ENCODE measurements around the gene UBAC2.
"Not testable (repeated sequence)": the region's sequence is repeated elsewhere in the genome, so short reads cannot be mapped to it uniquely, and the experiment has no call there.

Gene UBAC2

GRCh38 chr13:99393791-99394735 is 193.4 kb downstream of the UBAC2 start:
- DNase-seq (ENCODE audit: low spot score), result no peak

GRCh38 chr13:99395436-99395835 is 194.8 kb downstream of the UBAC2 start:
- no peak for DNase-seq (ENCODE audit: low spot score)

- no peak for DNase-seq (ENCODE audit: low spot score)
Measured at GRCh38 chr13:99396446-99396845, 195.8 kb downstream of the UBAC2 start.

- DNase-seq (ENCODE audit: low spot score), result no peak
Measured at GRCh38 chr13:99398071-99398470, 197.4 kb downstream of the UBAC2 start.

- no peak for DNase-seq (ENCODE audit: low spot score)
Measured at GRCh38 chr13:99398916-99399622, 198.4 kb downstream of the UBAC2 start.

- no peak for DNase-seq (ENCODE audit: low spot score)
Measured at GRCh38 chr13:99399623-99399974, 198.9 kb downstream of the UBAC2 start.

GRCh38 chr13:99403458-99403971 is 202.9 kb downstream of the UBAC2 start:
- DNase-seq (ENCODE audit: low spot score), result no peak

- DNase-seq (ENCODE audit: low spot score), result no peak
Measured at GRCh38 chr13:99404005-99404755, 203.5 kb downstream of the UBAC2 start.

- DNase-seq (ENCODE audit: low spot score), result no peak
Measured at GRCh38 chr13:99405966-99406365, 205.3 kb downstream of the UBAC2 start.

- no peak for DNase-seq (ENCODE audit: low spot score)
Measured at GRCh38 chr13:99406799-99407201, 206.1 kb downstream of the UBAC2 start.

GRCh38 chr13:99407906-99408702 is 207.4 kb downstream of the UBAC2 start:
- no peak for DNase-seq (ENCODE audit: low spot score)

GRCh38 chr13:99408703-99409000 is 208.0 kb downstream of the UBAC2 start:
- DNase-seq (ENCODE audit: low spot score), result no peak

- DNase-seq (ENCODE audit: low spot score), result not testable (repeated sequence)
Measured at GRCh38 chr13:99409461-99410083, 208.9 kb downstream of the UBAC2 start.

- DNase-seq (ENCODE audit: low spot score), result not testable (repeated sequence)
Measured at GRCh38 chr13:99410646-99411475, 210.2 kb downstream of the UBAC2 start.

- DNase-seq (ENCODE audit: low spot score), result no peak
Measured at GRCh38 chr13:99412856-99413255, 212.2 kb downstream of the UBAC2 start.

- no peak for DNase-seq (ENCODE audit: low spot score)
Measured at GRCh38 chr13:99414048-99414995, 213.7 kb downstream of the UBAC2 start.

GRCh38 chr13:99415014-99415650 is 214.5 kb downstream of the UBAC2 start:
- DNase-seq (ENCODE audit: low spot score), result no peak

- no peak for DNase-seq (ENCODE audit: low spot score)
Measured at GRCh38 chr13:99415851-99416331, 215.2 kb downstream of the UBAC2 start.

Measured in activated CD4-positive, alpha-beta T cell treated with anti-CD3 and anti-CD28 coated beads, Interleukin-2, Interleukin-4, amounts not matched to agents 100 ng/mL and 50 ng/mL, durations not matched to agents 16 hours and 8 hours (primary cell).